HG03457 (cell line): ENCODE data around the gene NABP1.

Experiments used
- ATAC-seq: cut with Tn5 transposase; IDR thresholded peaks from one replicate; pipeline ENCODE4 v1.9.1; 2021; ENCODE audit warnings: moderate number of reproducible peaks; ENCODE audit not compliant: unreplicated experiment

The NABP1 gene

GRCh38 chr2:191646163-191646902 is 31.6 kb upstream of the NABP1 start:
- no peak for ATAC-seq

- ATAC-seq, result no peak
These were observed 28.4 kb upstream of the NABP1 start for GRCh38 chr2:191649519-191649918.

GRCh38 chr2:191650896-191651773 is 26.8 kb upstream of the NABP1 start:
- peak; percentile 98 for ATAC-seq

GRCh38 chr2:191653667-191654391 is 24.1 kb upstream of the NABP1 start:
- no peak for ATAC-seq

GRCh38 chr2:191656391-191656790 is 21.5 kb upstream of the NABP1 start:
- ATAC-seq, result no peak

GRCh38 chr2:191656792-191657191 is 21.1 kb upstream of the NABP1 start:
- ATAC-seq, result no peak

- ATAC-seq, result no peak
These were observed 20.0 kb upstream of the NABP1 start for GRCh38 chr2:191657977-191658376.

GRCh38 chr2:191659198-191659597 is 18.7 kb upstream of the NABP1 start:
- ATAC-seq, result no peak

- no peak for ATAC-seq
These were observed 17.4 kb upstream of the NABP1 start for GRCh38 chr2:191660575-191660974.

- ATAC-seq, result no peak
These were observed 16.6 kb upstream of the NABP1 start for GRCh38 chr2:191661097-191661924.

GRCh38 chr2:191664823-191665677 is 12.9 kb upstream of the NABP1 start:
- ATAC-seq, result no peak

GRCh38 chr2:191666226-191666625 is 11.7 kb upstream of the NABP1 start:
- no peak for ATAC-seq

- peak; percentile 84 for ATAC-seq
These were observed 11.2 kb upstream of the NABP1 start for GRCh38 chr2:191666732-191667131.

- no peak for ATAC-seq
These were observed 7.9 kb upstream of the NABP1 start for GRCh38 chr2:191670076-191670475.

- no peak for ATAC-seq
These were observed 7.1 kb upstream of the NABP1 start for GRCh38 chr2:191670787-191671186.

- ATAC-seq, result peak; percentile 61
These were observed 1.9 kb upstream of the NABP1 start for GRCh38 chr2:191675807-191676721.

- peak; percentile 29 for ATAC-seq
These were observed 918 bp upstream of the NABP1 start for GRCh38 chr2:191676790-191677645.
